Fibroblast of mammary gland (primary cell): Measurements from ENCODE around the gene DEXI.

ENCODE experiments used
- DNase-seq: peaks from one replicate; pipeline ENCODE4 v3.0.0-alpha.2; 2010; ENCODE audit warnings: low read depth
- H3K4me3 ChIP-seq: 2 replicates; pipeline ENCODE4 v1.5.1; 2011; ENCODE audit warnings: low read depth, mild to moderate bottlenecking, low read length, moderate library complexity; ENCODE audit not compliant: control insufficient read depth
- CTCF ChIP-seq: conservative IDR thresholded peaks from 2 replicates; pipeline ENCODE4 v1.5.1; 2011; ENCODE audit warnings: low read depth, low read length, inconsistent platforms; ENCODE audit not compliant: control insufficient read depth, insufficient read depth

Gene DEXI

GRCh38 chr16:10950393-10950792 lies 8.1 kb upstream of the DEXI start:
- TF ChIP-seq CTCF, result no peak
- no peak overlapping the region for H3K4me3 ChIP-seq
- no peak for DNase-seq

GRCh38 chr16:10949424-10949970 lies 7.2 kb upstream of the DEXI start:
- peak; percentile 34 for DNase-seq
- H3K4me3 ChIP-seq, result no peak overlapping the region
- no peak for TF ChIP-seq CTCF

DNA sequence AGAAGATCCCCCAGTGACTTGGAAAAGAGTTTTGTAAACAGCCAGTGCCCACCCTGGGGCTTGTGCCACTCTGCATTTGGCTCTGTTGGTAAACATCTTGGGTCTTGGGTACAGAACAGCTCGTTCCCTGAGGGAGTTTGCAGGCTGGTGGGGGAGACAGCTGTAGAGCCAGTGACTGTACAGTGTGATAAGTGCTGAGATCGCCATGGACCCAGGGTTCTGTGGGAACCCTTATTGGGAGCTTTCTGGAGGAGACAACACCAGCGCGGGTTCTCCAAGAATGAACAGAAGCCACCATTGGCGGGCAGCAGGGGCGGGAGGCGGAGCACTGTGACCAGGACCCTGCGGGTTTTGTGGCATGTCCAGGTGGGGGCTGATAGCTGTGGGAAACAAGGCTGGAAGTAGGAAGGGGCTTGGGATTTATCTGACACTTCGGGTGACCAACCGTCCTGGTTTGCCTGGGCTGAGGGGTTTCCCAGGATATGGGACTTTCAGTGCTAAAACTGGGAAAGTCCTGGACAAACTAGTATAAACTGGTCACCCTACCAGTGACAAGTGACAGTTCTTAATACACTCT lies 5.0 kb upstream of the DEXI start:
- DNase-seq, result no peak
- TF ChIP-seq CTCF, result no peak
- no peak overlapping the region for H3K4me3 ChIP-seq

DNA sequence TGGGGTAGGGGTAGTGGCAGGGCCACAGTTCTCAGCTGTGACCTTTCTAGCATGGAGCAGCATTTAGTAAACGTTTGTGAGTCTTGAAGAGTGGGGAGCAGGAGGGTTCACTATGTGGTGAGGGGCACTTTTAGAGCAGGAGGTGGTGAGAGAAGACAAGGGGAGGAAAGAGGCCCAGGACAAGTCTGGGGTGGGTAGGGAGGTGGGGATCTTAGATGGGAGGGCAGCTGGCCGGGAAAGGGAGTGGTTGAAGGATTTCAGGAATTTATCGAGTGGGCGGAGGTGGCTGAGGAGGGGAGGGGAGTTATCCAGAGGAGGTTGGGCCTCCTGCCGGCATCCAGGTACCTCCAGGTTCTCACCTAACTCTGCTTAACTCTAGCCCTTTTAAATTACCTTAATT lies 4.0 kb upstream of the DEXI start:
- DNase-seq, result no peak
- no peak for TF ChIP-seq CTCF
- H3K4me3 ChIP-seq, result no peak overlapping the region

DNA sequence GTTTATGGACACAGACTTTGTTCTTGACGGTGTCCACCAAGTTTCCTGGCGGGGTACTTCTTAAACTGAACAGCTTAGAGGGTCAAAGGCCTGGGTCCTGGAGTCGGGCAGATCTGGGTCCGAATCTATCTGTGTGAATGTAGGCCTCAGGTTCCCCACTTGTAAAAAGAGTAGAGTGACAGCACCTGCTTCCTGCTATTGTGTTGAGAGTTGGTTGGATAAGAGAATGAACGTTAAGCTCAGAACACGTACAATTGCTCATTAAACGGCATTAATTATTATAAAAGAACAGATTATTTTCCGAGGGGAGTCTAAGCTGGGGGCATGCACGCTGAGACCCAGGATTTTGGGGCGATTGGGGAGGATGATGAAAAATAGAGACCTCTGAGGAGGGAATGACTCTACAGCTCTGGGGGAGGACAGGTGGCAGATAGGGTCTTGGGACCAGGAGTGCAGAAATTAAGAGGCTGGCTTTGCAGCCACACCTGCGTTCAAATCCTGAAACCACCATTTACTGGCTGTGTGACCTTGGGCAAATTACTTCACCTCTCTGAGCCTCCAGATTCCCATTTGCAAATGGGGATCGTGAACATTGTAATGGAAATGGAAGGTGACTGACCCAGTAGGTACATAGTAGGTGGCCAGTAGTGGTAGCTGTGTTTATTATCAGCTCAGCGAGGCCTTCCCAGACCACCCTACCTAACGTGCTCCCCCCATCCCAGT lies 3.0 kb upstream of the DEXI start:
- DNase-seq, result no peak
- no peak for TF ChIP-seq CTCF
- H3K4me3 ChIP-seq, result peak overlapping the region; percentile 84

DNA sequence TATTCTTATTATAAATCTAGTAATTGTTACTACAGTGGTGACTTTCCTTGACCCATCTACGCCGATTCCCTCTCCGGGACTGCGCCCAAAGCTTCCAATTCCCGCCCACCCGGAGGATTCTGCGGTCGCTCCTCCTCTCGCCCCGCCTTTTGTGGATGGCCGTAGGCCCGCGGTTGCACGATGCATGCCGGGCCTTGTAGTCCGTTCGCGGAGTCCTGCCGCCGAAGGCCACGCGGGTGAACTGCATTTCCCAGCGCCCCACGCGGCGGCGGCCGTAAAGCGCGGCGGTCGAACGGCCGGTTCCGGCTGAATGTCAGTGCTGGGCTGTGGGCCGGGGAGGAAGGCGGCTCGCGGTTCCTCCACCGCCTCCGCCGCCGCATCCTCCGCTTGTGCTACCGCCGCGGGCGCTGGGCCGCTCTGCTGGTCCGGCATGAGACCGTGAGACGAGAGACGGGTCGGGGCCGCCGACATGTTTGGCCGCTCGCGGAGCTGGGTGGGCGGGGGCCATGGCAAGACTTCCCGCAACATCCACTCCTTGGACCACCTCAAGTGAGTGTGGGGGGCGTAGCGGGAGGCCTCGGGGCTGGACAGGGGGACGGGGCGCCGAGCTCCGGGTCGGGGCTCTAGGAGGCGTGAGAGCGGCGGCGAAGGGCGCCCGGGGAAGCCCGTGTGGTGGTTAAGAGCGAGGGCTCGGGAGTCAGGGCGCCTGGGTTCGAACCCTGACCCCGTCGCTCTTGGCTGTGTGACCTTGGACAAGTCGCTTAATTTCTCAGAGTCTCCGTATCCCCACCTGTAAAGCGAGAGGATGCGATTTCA lies 2.2 kb upstream of the DEXI start, which contains the start of gene CLEC16A:
CLEC16A (plus strand) TSS at position 316 of the 816 bp plus-strand sequence; CDS start at position 470, 154 bp downstream.
- peak; percentile 96 for DNase-seq

More for the DNA sequence above, 2.2 kb upstream of the DEXI start, which contains the start of gene CLEC16A:
- no peak for TF ChIP-seq CTCF
- peak within 1 kb of the TSS; percentile 84 for H3K4me3 ChIP-seq
